Chondrocyte (in vitro differentiated cells): ENCODE data around the gene ZDHHC14. TPM values are rescaled to one million over a fixed set of nuclear protein-coding genes. Genes with fewer than 3 reads are reported as not detected.

Source experiments
- DNase-seq: peaks from one replicate; pipeline ENCODE4 v3.0.0; 2021; ENCODE audit warnings: mixed read lengths, low spot score
- H3K27ac Mint-ChIP-seq: one replicate; pipeline ENCODE4 v1.8.0; 2021; ENCODE audit warnings: mild to moderate bottlenecking, moderate library complexity, mixed read lengths; ENCODE audit not compliant: unreplicated experiment
- H3K27me3 Mint-ChIP-seq: 2 replicates; pipeline ENCODE4 v1.8.0; 2021; ENCODE audit warnings: low read depth, mixed read lengths
- H3K36me3 Mint-ChIP-seq: 2 replicates; pipeline ENCODE4 v1.8.0; 2021; ENCODE audit warnings: low read depth, mixed read lengths
- H3K4me1 Mint-ChIP-seq: 2 replicates; pipeline ENCODE4 v1.8.0; 2021; ENCODE audit warnings: low read depth, mild to moderate bottlenecking, mixed read lengths
- H3K4me3 Mint-ChIP-seq: one replicate; pipeline ENCODE4 v1.8.0; 2021; ENCODE audit warnings: mild to moderate bottlenecking, moderate library complexity, mixed read lengths; ENCODE audit not compliant: unreplicated experiment
- H3K9me3 Mint-ChIP-seq: 2 replicates; pipeline ENCODE4 v1.8.0; 2021; ENCODE audit warnings: low read depth, mixed read lengths
- total RNA-seq: library from RNA; stranded (reverse); gene quantifications from 3 replicates; pipeline ENCODE4 v1.2.1, GENCODE V29; 2021
- TF ChIP-seq, protein P1 (sequence below): fragments of 200-600 bp; sonication (generic); IDR thresholded peaks from 2 replicates; pipeline ENCODE4 v1.5.0; 2021; ENCODE audit warnings: antibody characterized with exemption, mild to moderate bottlenecking, moderate library complexity

Gene ZDHHC14
- total RNA-seq, 1 donor from 2014 or later, result 8.4 TPM

DNA sequence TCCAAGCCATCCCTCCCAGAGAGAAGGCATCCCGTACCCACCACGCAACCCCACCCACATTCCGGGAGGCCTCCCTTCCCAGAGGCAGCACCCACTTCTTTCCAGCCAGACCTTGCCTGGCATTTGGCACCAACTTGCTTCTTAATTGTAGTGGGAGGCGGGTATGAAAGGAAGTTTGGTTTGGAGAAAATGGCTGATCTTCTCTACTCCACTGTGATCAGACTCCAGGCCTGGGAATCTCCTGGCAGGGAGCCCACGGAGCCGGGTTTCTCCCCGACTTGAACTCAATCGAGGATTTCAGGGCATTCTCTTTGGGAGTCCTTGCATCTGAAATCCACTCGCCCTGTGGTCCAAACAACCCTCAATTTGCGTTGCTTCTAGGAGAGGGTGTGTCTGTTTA is 107.1 kb downstream of the ZDHHC14 start:
- Mint-ChIP-seq H3K9me3 (peaks cover 3% of the 10 kb centered on the region), H3K27me3 (peaks cover 4% of the 10 kb centered on the region), H3K27ac (no peak overlapping the region), H3K36me3 (peaks cover 2% of the 10 kb centered on the region), H3K4me3 (no peak overlapping the region), H3K4me1 (peaks cover 11% of the 10 kb centered on the region)
- DNase-seq, result no peak
- TF ChIP-seq, protein P1, sequence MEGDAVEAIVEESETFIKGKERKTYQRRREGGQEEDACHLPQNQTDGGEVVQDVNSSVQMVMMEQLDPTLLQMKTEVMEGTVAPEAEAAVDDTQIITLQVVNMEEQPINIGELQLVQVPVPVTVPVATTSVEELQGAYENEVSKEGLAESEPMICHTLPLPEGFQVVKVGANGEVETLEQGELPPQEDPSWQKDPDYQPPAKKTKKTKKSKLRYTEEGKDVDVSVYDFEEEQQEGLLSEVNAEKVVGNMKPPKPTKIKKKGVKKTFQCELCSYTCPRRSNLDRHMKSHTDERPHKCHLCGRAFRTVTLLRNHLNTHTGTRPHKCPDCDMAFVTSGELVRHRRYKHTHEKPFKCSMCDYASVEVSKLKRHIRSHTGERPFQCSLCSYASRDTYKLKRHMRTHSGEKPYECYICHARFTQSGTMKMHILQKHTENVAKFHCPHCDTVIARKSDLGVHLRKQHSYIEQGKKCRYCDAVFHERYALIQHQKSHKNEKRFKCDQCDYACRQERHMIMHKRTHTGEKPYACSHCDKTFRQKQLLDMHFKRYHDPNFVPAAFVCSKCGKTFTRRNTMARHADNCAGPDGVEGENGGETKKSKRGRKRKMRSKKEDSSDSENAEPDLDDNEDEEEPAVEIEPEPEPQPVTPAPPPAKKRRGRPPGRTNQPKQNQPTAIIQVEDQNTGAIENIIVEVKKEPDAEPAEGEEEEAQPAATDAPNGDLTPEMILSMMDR, result no peak

DNA sequence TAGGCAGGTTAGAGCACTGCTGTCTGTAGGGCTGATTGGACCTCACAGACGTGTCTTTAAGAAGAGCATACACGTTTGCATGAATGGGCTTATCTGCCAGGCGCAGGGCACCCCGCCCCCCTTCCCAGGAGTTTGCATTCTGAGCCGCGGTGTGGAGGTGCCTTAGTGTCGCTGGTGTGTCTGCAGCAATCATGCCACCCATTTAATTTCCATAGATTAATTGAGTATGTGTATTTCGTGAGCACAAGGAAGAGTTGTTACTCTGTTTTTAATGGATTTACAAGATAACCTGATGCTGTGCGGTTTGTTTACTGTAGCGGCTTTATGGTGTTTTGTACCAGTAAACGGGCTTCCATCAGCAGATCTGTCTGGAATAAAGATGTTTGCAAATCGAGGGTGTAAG is 107.7 kb downstream of the ZDHHC14 start:
- Mint-ChIP-seq H3K4me1 (peaks cover 11% of the 10 kb centered on the region), H3K4me3 (no peak overlapping the region), H3K27ac (no peak overlapping the region), H3K27me3 (peaks cover 4% of the 10 kb centered on the region), H3K9me3 (peaks cover 2% of the 10 kb centered on the region), H3K36me3 (peaks cover 2% of the 10 kb centered on the region)
- no peak for DNase-seq
- TF ChIP-seq, protein P1, result no peak

DNA sequence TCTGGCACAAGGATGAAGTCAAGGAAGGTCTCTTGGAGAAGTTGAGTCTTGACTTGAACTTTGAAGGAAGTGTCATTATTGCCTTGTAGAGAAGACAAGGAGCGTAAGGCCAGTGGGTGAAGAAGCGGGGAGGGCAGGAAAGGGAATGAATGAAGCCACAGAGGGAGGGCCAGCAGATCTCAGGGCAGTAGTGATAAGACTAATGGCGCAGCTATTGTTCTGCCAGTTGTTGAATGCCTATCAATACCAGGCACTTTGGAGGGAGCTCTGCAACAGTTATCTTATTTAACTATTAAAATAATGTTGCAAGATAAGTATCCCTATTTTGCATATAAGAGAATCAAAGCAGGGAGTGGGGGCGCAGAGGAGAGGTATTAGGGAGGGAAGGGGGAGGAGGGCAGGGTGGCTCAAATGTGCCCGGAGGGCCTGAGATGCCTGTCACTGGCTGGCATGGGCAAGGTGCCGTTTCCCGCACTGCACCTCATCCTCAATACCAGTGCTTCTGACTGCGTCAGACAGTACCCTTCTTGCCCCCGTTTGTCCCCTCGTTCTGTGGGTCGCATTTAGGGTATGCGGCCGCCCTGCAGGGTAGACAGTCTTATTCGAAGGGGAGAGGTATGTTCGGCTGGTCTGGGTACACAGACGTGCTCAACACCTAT is 109.8 kb downstream of the ZDHHC14 start:
- H3K4me1 Mint-ChIP-seq, result peaks cover 4% of the 10 kb centered on the region
- H3K27me3 Mint-ChIP-seq, result peaks cover 4% of the 10 kb centered on the region
- H3K4me3 Mint-ChIP-seq, result no peak overlapping the region
- no peak overlapping the region for H3K27ac Mint-ChIP-seq
- no peaks in the 10 kb centered on the region for H3K9me3 Mint-ChIP-seq
- TF ChIP-seq, protein P1, result no peak
- no peak for DNase-seq
- peaks cover 2% of the 10 kb centered on the region for H3K36me3 Mint-ChIP-seq

DNA sequence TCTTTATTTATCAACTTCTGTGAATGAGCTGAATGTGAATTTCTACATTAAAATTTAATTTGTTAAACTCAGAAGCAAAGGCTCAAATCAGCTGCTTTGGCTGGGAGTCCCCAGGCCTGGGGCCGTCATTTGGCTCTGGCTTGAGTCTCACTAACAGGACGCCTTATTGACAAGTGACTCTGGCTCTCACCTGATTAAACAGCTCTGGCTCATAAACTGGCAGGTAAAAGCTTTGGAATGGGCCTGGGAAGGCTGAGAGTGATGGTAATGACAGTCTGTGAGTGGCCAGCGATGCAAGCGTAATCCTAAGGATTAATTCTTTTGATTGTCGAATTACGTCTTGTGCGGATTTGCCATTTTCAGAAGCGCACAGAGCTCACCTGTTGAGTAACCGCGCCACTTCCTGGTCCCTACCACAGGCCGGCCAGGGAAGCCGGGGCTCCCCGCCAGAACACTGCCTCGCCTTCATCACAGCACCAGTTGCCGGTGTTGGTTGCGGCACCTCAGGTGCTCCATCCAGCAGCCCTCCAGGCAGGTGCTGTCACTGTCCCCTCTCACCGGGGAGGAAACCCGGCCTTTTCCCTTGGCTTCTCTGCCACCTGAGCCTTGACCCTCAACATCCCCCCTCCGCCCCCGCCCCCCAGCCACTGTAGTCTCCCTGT is 110.7 kb downstream of the ZDHHC14 start:
- Mint-ChIP-seq H3K27ac (no peak overlapping the region), H3K36me3 (peaks cover 2% of the 10 kb centered on the region), H3K4me3 (no peak overlapping the region), H3K27me3 (peaks cover 4% of the 10 kb centered on the region), H3K9me3 (peaks cover 3% of the 10 kb centered on the region), H3K4me1 (no peaks in the 10 kb centered on the region)
- TF ChIP-seq, protein P1, result no peak
- no peak for DNase-seq

DNA sequence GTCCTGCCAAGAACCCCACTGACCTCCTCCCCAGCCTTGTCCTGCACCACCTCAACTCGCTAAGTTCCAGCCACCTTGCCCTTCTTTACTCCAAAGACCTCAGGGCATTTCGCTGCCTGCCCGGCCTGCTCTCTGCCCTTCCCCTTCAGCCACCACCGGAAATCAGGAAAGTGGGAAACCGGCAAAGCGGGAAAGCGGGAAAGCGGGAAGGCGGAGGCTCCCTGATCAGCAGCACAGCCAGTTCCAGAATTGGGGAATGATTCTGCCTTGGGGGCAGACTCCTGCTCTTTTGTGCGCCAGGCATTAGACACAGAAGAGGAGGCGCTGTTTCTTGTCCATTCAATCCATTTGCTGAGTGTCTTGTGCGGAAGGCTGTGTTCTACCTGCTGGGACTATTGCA is 111.3 kb downstream of the ZDHHC14 start:
- Mint-ChIP-seq H3K27ac (no peak overlapping the region), H3K4me1 (no peaks in the 10 kb centered on the region), H3K4me3 (no peak overlapping the region), H3K36me3 (peaks cover 5% of the 10 kb centered on the region), H3K27me3 (peaks cover 4% of the 10 kb centered on the region), H3K9me3 (peaks cover 6% of the 10 kb centered on the region)
- no peak for DNase-seq
- TF ChIP-seq, protein P1, result no peak
